ENCODE results near the gene CHCHD6. TPM values are rescaled to one million over a fixed set of nuclear protein-coding genes. Genes with fewer than 3 reads are reported as not detected.

CHCHD6 gene
- total RNA-seq, 1 experiment from 2014 or later = 29.6 TPM

DNA sequence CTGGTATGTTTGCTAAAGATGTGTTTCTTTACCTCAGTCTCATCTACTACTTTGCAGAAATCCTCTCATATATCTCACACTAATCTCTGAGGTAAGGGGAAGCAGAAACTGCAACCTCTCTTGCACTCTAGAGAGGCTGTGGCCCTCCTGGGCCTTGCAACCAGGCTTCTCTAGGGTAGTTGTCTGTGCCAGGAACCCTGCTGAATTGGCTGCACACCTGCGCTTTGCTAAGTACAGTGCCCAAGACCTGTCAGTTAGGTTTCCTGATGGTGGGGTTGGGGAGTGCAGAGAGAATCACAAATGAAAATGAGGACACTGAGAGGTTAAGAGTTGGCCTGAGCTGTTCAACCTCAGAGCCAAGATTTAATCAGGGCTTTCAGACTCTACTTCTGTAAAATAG is 161.7 kb downstream of the CHCHD6 start:
- POLR2A ChIA-PET = no interaction called here

DNA sequence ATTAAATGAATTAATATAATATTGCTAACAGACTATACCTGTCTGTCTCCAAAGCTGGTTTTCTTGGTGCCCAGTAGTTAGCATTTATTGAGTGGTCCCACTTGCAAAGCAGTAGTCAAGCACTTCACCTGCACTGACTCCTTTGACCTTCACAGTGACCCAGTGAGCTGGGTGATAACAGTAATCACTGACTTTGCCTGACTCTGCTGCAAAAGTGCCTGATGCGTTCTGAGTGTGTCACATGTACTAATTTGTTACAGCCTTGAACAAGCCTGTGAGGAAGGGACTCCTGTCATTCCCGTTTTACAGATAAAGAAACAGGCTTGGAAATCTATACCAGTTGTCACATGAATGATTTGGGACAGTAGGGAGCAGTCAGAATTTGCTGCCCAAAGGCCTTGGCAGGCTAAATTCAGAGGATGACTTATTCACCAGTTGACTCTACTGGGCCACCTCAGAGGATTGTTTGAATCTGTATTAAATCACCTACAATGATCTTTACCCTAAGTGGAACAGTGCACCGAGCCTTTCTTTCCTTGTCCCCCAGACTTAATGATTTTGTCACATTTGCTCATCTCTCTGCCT is 162.2 kb downstream of the CHCHD6 start:
- POLR2A ChIA-PET = no interaction called here
- BruUV-seq (replicated peaks) = no TSS peak
- no peak for DNase-seq (ENCODE audit: unreplicated experiment)
- TF ChIP-seq, protein P1, sequence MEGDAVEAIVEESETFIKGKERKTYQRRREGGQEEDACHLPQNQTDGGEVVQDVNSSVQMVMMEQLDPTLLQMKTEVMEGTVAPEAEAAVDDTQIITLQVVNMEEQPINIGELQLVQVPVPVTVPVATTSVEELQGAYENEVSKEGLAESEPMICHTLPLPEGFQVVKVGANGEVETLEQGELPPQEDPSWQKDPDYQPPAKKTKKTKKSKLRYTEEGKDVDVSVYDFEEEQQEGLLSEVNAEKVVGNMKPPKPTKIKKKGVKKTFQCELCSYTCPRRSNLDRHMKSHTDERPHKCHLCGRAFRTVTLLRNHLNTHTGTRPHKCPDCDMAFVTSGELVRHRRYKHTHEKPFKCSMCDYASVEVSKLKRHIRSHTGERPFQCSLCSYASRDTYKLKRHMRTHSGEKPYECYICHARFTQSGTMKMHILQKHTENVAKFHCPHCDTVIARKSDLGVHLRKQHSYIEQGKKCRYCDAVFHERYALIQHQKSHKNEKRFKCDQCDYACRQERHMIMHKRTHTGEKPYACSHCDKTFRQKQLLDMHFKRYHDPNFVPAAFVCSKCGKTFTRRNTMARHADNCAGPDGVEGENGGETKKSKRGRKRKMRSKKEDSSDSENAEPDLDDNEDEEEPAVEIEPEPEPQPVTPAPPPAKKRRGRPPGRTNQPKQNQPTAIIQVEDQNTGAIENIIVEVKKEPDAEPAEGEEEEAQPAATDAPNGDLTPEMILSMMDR (IDR thresholded peaks at IDR 0.05; ENCODE audit: unreplicated experiment) = no peak
- CTCF ChIA-PET = no interaction called here
- Mint-ChIP-seq H3K27me3 (ENCODE audit: insufficient read depth, unreplicated experiment) (no peaks in the 10 kb centered on the region), H3K4me1 (ENCODE audit: insufficient read depth, unreplicated experiment) (peaks cover 6% of the 10 kb centered on the region), H3K27ac (ENCODE audit: low read depth, unreplicated experiment) (no peak overlapping the region), H3K9me3 (ENCODE audit: unreplicated experiment) (peaks cover 8% of the 10 kb centered on the region), H3K36me3 (ENCODE audit: insufficient read depth, unreplicated experiment) (no peaks in the 10 kb centered on the region), H3K4me3 (ENCODE audit: unreplicated experiment) (no peak overlapping the region)
- intact Hi-C loops (cut with micrococcal nuclease) = no loop called here

More for the DNA sequence above, 161.7 kb downstream of the CHCHD6 start:
- TF ChIP-seq, protein P1 (IDR thresholded peaks at IDR 0.05; ENCODE audit: unreplicated experiment) = no peak
- peaks cover 8% of the 10 kb centered on the region for H3K9me3 Mint-ChIP-seq (ENCODE audit: unreplicated experiment)
- no peak overlapping the region for H3K4me3 Mint-ChIP-seq (ENCODE audit: unreplicated experiment)
- DNase-seq (ENCODE audit: unreplicated experiment) = no peak
- intact Hi-C loops (cut with micrococcal nuclease) = no loop called here
- BruUV-seq (replicated peaks) = no TSS peak
- H3K4me1 Mint-ChIP-seq (ENCODE audit: insufficient read depth, unreplicated experiment) = peaks cover 6% of the 10 kb centered on the region
- H3K27me3 Mint-ChIP-seq (ENCODE audit: insufficient read depth, unreplicated experiment) = no peaks in the 10 kb centered on the region
- no peak overlapping the region for H3K27ac Mint-ChIP-seq (ENCODE audit: low read depth, unreplicated experiment)
- CTCF ChIA-PET = no interaction called here
- H3K36me3 Mint-ChIP-seq (ENCODE audit: insufficient read depth, unreplicated experiment) = no peaks in the 10 kb centered on the region

DNA sequence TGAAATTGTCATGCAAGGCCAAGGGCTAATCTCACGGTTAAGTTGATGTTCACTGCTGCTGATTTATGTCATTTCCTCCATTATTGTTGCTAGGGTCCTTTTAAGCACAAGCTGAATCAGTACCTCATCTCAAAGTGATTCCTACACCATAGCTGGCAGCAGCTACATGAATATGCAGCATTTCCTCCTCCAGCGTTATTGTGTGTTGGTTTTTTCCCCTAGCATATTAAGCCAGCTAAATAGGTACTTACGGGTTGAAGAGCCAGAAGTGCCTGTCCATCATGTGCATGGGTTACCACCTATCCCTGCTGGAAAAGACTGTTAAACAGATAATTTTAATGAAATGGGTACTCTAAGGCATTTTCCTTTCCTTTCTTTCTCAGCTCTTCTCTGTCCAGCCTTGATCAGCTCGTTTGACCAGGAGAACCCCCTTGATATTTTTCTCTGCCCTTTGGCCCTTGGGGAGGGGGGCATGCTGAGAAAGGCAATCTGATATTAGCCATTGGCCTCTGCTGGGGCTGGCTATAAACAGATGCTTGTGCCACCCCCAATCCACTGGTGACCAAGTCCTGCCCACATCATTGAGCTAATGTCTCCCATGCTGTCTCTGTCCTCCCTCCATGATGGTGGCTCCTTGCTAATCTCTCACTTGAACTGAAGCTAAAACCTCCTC is 163.3 kb downstream of the CHCHD6 start:
- TF ChIP-seq, protein P1 (IDR thresholded peaks at IDR 0.05; ENCODE audit: unreplicated experiment) = no peak
- Mint-ChIP-seq H3K4me3 (ENCODE audit: unreplicated experiment) (no peak overlapping the region), H3K9me3 (ENCODE audit: unreplicated experiment) (peaks cover 8% of the 10 kb centered on the region)

DNA sequence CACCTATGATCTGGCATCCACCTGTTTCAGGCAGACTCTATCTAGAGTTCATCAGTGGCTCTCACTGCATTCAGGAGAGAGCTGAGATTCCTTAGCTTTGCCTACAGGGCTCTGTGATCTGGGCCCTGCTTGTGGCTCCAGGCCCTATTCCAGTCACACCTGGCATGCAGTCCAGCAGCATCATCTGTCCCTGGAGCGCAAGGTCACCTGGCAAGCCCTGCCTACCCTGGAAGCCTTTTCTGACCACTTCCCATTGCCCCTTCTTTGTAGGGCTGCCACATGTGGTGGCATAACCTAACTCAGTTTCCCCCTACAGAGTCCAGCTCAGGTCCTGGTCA is 163.8 kb downstream of the CHCHD6 start:
- H3K4me3 Mint-ChIP-seq (ENCODE audit: unreplicated experiment) = no peak overlapping the region
- TF ChIP-seq, protein P1 (IDR thresholded peaks at IDR 0.05; ENCODE audit: unreplicated experiment) = no peak
- no TSS peak for BruUV-seq (replicated peaks)
- ChIA-PET CTCF (interaction anchor here (0.6 to 0.8 kb wide), 2 partner anchors 13 to 54 kb away, joined by 3 to 4 read pairs; no protein-coding TSS in a partner anchor), POLR2A (interaction anchor here (1.1 kb wide), 1 partner anchor 10 kb away, joined by 3 read pairs; no protein-coding TSS in a partner anchor)
- H3K4me1 Mint-ChIP-seq (ENCODE audit: insufficient read depth, unreplicated experiment) = peaks cover 11% of the 10 kb centered on the region
- DNase-seq (ENCODE audit: unreplicated experiment) = no peak
- peaks cover 8% of the 10 kb centered on the region for H3K9me3 Mint-ChIP-seq (ENCODE audit: unreplicated experiment)
- H3K27ac Mint-ChIP-seq (ENCODE audit: low read depth, unreplicated experiment) = no peak overlapping the region
- H3K27me3 Mint-ChIP-seq (ENCODE audit: insufficient read depth, unreplicated experiment) = no peaks in the 10 kb centered on the region
- intact Hi-C loops (cut with micrococcal nuclease) = no loop called here
- no peaks in the 10 kb centered on the region for H3K36me3 Mint-ChIP-seq (ENCODE audit: insufficient read depth, unreplicated experiment)

More for the DNA sequence above, 163.3 kb downstream of the CHCHD6 start:
- Mint-ChIP-seq H3K36me3 (ENCODE audit: insufficient read depth, unreplicated experiment) (no peaks in the 10 kb centered on the region), H3K4me1 (ENCODE audit: insufficient read depth, unreplicated experiment) (peaks cover 6% of the 10 kb centered on the region), H3K27me3 (ENCODE audit: insufficient read depth, unreplicated experiment) (no peaks in the 10 kb centered on the region), H3K27ac (ENCODE audit: low read depth, unreplicated experiment) (no peak overlapping the region)
- DNase-seq (ENCODE audit: unreplicated experiment) = no peak
- BruUV-seq (replicated peaks) = no TSS peak
- intact Hi-C loops (cut with micrococcal nuclease) = no loop called here
- POLR2A ChIA-PET = interaction anchor here (1.1 kb wide), 1 partner anchor 10 kb away, joined by 3 read pairs; no protein-coding TSS in a partner anchor
- CTCF ChIA-PET = interaction anchor here (0.6 to 0.8 kb wide), 3 partner anchors 13 to 117 kb away, joined by 3 to 4 read pairs (median 3); no protein-coding TSS in a partner anchor
